Measurements from ENCODE around the gene NEUROD1.
A peak's percentile ranks its signal among the peaks of the same experiment; 100 is the strongest.

Gene NEUROD1

GRCh38 chr2:181686576-181687185, 6.4 kb upstream of the NEUROD1 start:
- no peak overlapping the region for H3K4ac ChIP-seq (ENCODE audit: low read length)
- no peak overlapping the region for H2BK5ac ChIP-seq (ENCODE audit: low read length)
- H3K23ac ChIP-seq (ENCODE audit: low read depth, low read length, poor library complexity) = no peak overlapping the region
- no peak for DNase-seq (ENCODE audit: low spot score)
- H3K14ac ChIP-seq (ENCODE audit: low read length) = no peak overlapping the region
- H3K36me3 ChIP-seq (replicated peaks in 1 of 2; ENCODE audit: control insufficient read depth in 2 of 2, insufficient read depth in 2 of 2, low read length in 2 of 2) = no peaks in the 10 kb centered on the region
- H2AK5ac ChIP-seq (ENCODE audit: low read depth, low read length) = no peak overlapping the region
- H3K27ac ChIP-seq (replicated peaks; ENCODE audit: low read length) = no peak overlapping the region
- peaks cover 5 to 12% of the 10 kb centered on the region in 2 donors for H3K4me1 ChIP-seq (ENCODE audit: control insufficient read depth in 2 of 2, insufficient read depth in 1 of 2, low read depth in 1 of 2, low read length in 2 of 2)
- no peak overlapping the region for H4K91ac ChIP-seq (ENCODE audit: low read depth, low read length, poor library complexity)
- H3K9me3 ChIP-seq (replicated peaks in 1 of 2; ENCODE audit: control insufficient read depth in 2 of 2, insufficient read depth in 1 of 2, low read depth in 1 of 2, low read length in 2 of 2) = peaks cover 0 to 4% of the 10 kb centered on the region in 2 donors
- H3K4me3 ChIP-seq (ENCODE audit: low read length in 2 of 2) = no peak overlapping the region
- H2BK120ac ChIP-seq (ENCODE audit: low read depth, low read length) = no peak overlapping the region
- H4K8ac ChIP-seq (ENCODE audit: low read depth, low read length) = no peak overlapping the region
- H3K27me3 ChIP-seq (ENCODE audit: control insufficient read depth in 3 of 3, insufficient read depth in 3 of 3, low read depth in 1 of 3, low read length in 3 of 3) = peaks cover 9 to 91% (median 50%) of the 10 kb centered on the region in 3 experiments
- H3K79me1 ChIP-seq (ENCODE audit: low read depth, low read length) = no peaks in the 10 kb centered on the region
- H2BK12ac ChIP-seq (ENCODE audit: low read length) = no peak overlapping the region
- no peak overlapping the region for H3K18ac ChIP-seq (ENCODE audit: low read length)
- H2BK15ac ChIP-seq (ENCODE audit: low read length) = no peak overlapping the region
- H3K4me2 ChIP-seq (ENCODE audit: insufficient read depth, low read length, poor library complexity, severe bottlenecking) = no peak overlapping the region
- no peak overlapping the region for H2AFZ ChIP-seq (ENCODE audit: low read length)
- H3K9ac ChIP-seq (ENCODE audit: low read depth, low read length, poor library complexity) = no peak overlapping the region
- no CpG with 5 or more reads among the region's 6 CpGs for WGBS, 2 donors (ENCODE audit: extremely low coverage in 2 of 2, insufficient read length in 2 of 2, insufficient replicate concordance in 1 of 2)

GRCh38 chr2:181685150-181685688, 4.9 kb upstream of the NEUROD1 start:
- H4K91ac ChIP-seq (ENCODE audit: low read depth, low read length, poor library complexity) = no peak overlapping the region
- no peak overlapping the region for H3K4ac ChIP-seq (ENCODE audit: low read length)
- H3K4me2 ChIP-seq (ENCODE audit: insufficient read depth, low read length, poor library complexity, severe bottlenecking) = no peak overlapping the region
- H2BK5ac ChIP-seq (ENCODE audit: low read length) = no peak overlapping the region
- no peak overlapping the region for H3K27ac ChIP-seq (replicated peaks; ENCODE audit: low read length)
- peaks cover 0 to 6% of the 10 kb centered on the region in 2 donors for H3K9me3 ChIP-seq (replicated peaks in 1 of 2; ENCODE audit: control insufficient read depth in 2 of 2, insufficient read depth in 1 of 2, low read depth in 1 of 2, low read length in 2 of 2)
- H3K27me3 ChIP-seq (ENCODE audit: control insufficient read depth in 3 of 3, insufficient read depth in 3 of 3, low read depth in 1 of 3, low read length in 3 of 3) = peaks cover 16 to 92% (median 64%) of the 10 kb centered on the region in 3 experiments
- H3K18ac ChIP-seq (ENCODE audit: low read length) = no peak overlapping the region
- no peak overlapping the region for H2BK12ac ChIP-seq (ENCODE audit: low read length)
- no peak overlapping the region for H3K4me3 ChIP-seq (ENCODE audit: low read length in 2 of 2)
- H3K79me1 ChIP-seq (ENCODE audit: low read depth, low read length) = no peaks in the 10 kb centered on the region
- H3K9ac ChIP-seq (ENCODE audit: low read depth, low read length, poor library complexity) = no peak overlapping the region
- no CpG with 5 or more reads among the region's 21 CpGs for WGBS, 2 donors (ENCODE audit: extremely low coverage in 2 of 2, insufficient read length in 2 of 2, insufficient replicate concordance in 1 of 2)
- no peak overlapping the region for H2AK5ac ChIP-seq (ENCODE audit: low read depth, low read length)
- H3K4me1 ChIP-seq (ENCODE audit: control insufficient read depth in 2 of 2, insufficient read depth in 1 of 2, low read depth in 1 of 2, low read length in 2 of 2) = peaks cover 11 to 14% of the 10 kb centered on the region in 2 donors
- no peak overlapping the region for H3K23ac ChIP-seq (ENCODE audit: low read depth, low read length, poor library complexity)
- H2BK15ac ChIP-seq (ENCODE audit: low read length) = no peak overlapping the region
- DNase-seq (ENCODE audit: low spot score) = no peak
- H4K8ac ChIP-seq (ENCODE audit: low read depth, low read length) = no peak overlapping the region
- no peaks in the 10 kb centered on the region for H3K36me3 ChIP-seq (replicated peaks in 1 of 2; ENCODE audit: control insufficient read depth in 2 of 2, insufficient read depth in 2 of 2, low read length in 2 of 2)
- no peak overlapping the region for H2AFZ ChIP-seq (ENCODE audit: low read length)
- H2BK120ac ChIP-seq (ENCODE audit: low read depth, low read length) = no peak overlapping the region
- no peak overlapping the region for H3K14ac ChIP-seq (ENCODE audit: low read length)

DNA sequence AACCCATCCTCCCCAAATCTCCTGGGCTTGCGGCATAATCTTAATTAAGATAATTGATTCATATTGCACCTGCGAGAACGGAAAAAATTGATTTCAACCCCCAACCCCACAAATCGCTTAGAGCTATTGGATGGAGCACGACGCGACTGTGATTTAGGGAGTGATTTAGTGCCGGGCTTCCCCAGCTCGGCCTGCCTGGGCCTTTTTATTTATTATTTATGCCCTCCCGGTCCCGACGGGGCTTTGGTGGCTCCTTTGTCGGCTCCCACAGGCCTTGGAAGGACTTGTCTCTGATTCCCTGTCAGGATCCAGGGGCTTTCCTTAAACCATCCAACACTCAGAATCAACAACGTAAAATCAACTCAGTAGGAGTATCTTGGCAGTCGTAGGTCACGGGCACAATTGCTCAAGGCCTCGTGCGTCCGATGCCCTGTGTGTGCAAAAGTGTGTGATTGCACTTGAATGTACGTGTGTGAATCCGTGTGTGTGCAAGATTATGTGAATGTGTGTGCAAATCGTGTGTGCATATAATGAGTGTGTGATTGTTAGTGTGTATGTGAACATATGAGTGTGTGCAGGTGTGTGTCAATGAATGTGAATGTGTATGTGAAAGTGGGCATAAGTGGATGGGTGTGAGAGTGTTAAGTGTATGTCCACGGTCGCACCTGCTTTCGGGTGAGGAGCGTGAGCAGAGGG, 4.3 kb upstream of the NEUROD1 start:
- H2AK5ac ChIP-seq (ENCODE audit: low read depth, low read length) = no peak overlapping the region
- no peak overlapping the region for H2BK12ac ChIP-seq (ENCODE audit: low read length)
- H3K14ac ChIP-seq (ENCODE audit: low read length) = no peak overlapping the region
- WGBS, 2 donors (ENCODE audit: extremely low coverage in 2 of 2, insufficient read length in 2 of 2, insufficient replicate concordance in 1 of 2) = no CpG with 5 or more reads among the region's 26 CpGs
- H3K23ac ChIP-seq (ENCODE audit: low read depth, low read length, poor library complexity) = no peak overlapping the region
- H3K9ac ChIP-seq (ENCODE audit: low read depth, low read length, poor library complexity) = no peak overlapping the region
- no peak overlapping the region for H3K27ac ChIP-seq (replicated peaks; ENCODE audit: low read length)
- H3K79me1 ChIP-seq (ENCODE audit: low read depth, low read length) = no peaks in the 10 kb centered on the region
- H2AFZ ChIP-seq (ENCODE audit: low read length) = peak overlapping the region; percentile 87
- no peak overlapping the region for H2BK5ac ChIP-seq (ENCODE audit: low read length)
- H3K36me3 ChIP-seq (replicated peaks in 1 of 2; ENCODE audit: control insufficient read depth in 2 of 2, insufficient read depth in 2 of 2, low read length in 2 of 2) = no peaks in the 10 kb centered on the region
- H2BK120ac ChIP-seq (ENCODE audit: low read depth, low read length) = no peak overlapping the region
- H3K4me2 ChIP-seq (ENCODE audit: insufficient read depth, low read length, poor library complexity, severe bottlenecking) = peak overlapping the region; percentile 74
- H3K18ac ChIP-seq (ENCODE audit: low read length) = no peak overlapping the region
- H3K4me3 ChIP-seq (ENCODE audit: low read length in 2 of 2) = no peak overlapping the region
- no peak overlapping the region for H2BK15ac ChIP-seq (ENCODE audit: low read length)
- H4K91ac ChIP-seq (ENCODE audit: low read depth, low read length, poor library complexity) = no peak overlapping the region
- peaks cover 0 to 6% of the 10 kb centered on the region in 2 donors for H3K9me3 ChIP-seq (replicated peaks in 1 of 2; ENCODE audit: control insufficient read depth in 2 of 2, insufficient read depth in 1 of 2, low read depth in 1 of 2, low read length in 2 of 2)
- no peak overlapping the region for H4K8ac ChIP-seq (ENCODE audit: low read depth, low read length)
- no peak for DNase-seq (ENCODE audit: low spot score)
- H3K27me3 ChIP-seq (ENCODE audit: control insufficient read depth in 3 of 3, insufficient read depth in 3 of 3, low read depth in 1 of 3, low read length in 3 of 3) = peaks cover 18 to 94% (median 69%) of the 10 kb centered on the region in 3 experiments
- peaks cover 13 to 15% of the 10 kb centered on the region in 2 donors for H3K4me1 ChIP-seq (ENCODE audit: control insufficient read depth in 2 of 2, insufficient read depth in 1 of 2, low read depth in 1 of 2, low read length in 2 of 2)
- no peak overlapping the region for H3K4ac ChIP-seq (ENCODE audit: low read length)

All from neuronal stem cell (in vitro differentiated cells).